ENCODE measurements around the gene TPRA1. TPM values are rescaled to one million over a fixed set of nuclear protein-coding genes. Genes with fewer than 3 reads are reported as not detected.

Gene TPRA1
- total RNA-seq, 1 donor from 2014 or later, result 11.8 TPM

DNA sequence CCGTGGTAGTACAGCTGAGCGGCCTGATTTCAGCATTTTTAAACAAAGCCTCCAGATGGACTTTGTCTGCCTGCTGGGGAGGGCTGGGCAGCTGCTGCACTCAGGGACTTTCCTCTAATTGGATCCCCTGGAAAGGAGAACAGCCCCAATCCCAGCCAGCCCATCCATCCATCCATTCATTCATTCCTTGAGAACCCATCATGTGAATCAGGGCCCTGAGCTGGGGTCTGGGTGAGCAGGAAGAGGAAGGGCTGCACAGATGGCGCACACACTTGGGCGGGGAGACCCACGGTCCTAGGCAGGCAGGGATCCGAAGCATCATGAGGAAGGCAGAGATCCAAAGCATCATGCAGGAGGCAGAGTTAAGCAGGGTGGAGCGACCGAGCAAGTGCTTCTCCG lies 45.7 kb downstream of the TPRA1 start:
- no peaks in the 10 kb centered on the region for H4K20me1 ChIP-seq (ENCODE audit: low read depth)
- Mint-ChIP-seq H3K27me3 (ENCODE audit: insufficient read depth, low read depth) (peaks cover 6% of the 10 kb centered on the region), H3K9me3 (no peaks in the 10 kb centered on the region), H3K4me1 (peaks cover 43% of the 10 kb centered on the region), H3K27ac (peak overlapping the region; percentile 53), H3K4me3 (no peak overlapping the region), H3K36me3 (no peaks in the 10 kb centered on the region)
- no peaks in the 10 kb centered on the region for H3K79me2 ChIP-seq (ENCODE audit: low read depth)
- no peak overlapping the region for H3K9ac ChIP-seq
- H2AFZ ChIP-seq (replicated peaks), result no peak overlapping the region
- H3K4me2 ChIP-seq, result peak overlapping the region; percentile 21
- peaks cover 22% of the 10 kb centered on the region for H3K27me3 ChIP-seq
- peak; percentile 18 for DNase-seq (ENCODE audit: low spot score)
- H3K27ac ChIP-seq, result no peak overlapping the region
- no peaks in the 10 kb centered on the region for H3K36me3 ChIP-seq
- TF ChIP-seq EZH2 (IDR thresholded peaks at IDR 0.05) (no peak), EZH2phosphoT487 (IDR thresholded peaks at IDR 0.05) (no peak)
- TF ChIP-seq, protein P1, sequence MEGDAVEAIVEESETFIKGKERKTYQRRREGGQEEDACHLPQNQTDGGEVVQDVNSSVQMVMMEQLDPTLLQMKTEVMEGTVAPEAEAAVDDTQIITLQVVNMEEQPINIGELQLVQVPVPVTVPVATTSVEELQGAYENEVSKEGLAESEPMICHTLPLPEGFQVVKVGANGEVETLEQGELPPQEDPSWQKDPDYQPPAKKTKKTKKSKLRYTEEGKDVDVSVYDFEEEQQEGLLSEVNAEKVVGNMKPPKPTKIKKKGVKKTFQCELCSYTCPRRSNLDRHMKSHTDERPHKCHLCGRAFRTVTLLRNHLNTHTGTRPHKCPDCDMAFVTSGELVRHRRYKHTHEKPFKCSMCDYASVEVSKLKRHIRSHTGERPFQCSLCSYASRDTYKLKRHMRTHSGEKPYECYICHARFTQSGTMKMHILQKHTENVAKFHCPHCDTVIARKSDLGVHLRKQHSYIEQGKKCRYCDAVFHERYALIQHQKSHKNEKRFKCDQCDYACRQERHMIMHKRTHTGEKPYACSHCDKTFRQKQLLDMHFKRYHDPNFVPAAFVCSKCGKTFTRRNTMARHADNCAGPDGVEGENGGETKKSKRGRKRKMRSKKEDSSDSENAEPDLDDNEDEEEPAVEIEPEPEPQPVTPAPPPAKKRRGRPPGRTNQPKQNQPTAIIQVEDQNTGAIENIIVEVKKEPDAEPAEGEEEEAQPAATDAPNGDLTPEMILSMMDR (IDR thresholded peaks at IDR 0.05), result no peak
- H3K4me3 ChIP-seq, result no peak overlapping the region
- H3K4me1 ChIP-seq, result peaks cover 17% of the 10 kb centered on the region
- peaks cover 14% of the 10 kb centered on the region for H3F3A ChIP-seq (ENCODE audit: low read depth)
- no peaks in the 10 kb centered on the region for H3K9me3 ChIP-seq (ENCODE audit: low read depth)

DNA sequence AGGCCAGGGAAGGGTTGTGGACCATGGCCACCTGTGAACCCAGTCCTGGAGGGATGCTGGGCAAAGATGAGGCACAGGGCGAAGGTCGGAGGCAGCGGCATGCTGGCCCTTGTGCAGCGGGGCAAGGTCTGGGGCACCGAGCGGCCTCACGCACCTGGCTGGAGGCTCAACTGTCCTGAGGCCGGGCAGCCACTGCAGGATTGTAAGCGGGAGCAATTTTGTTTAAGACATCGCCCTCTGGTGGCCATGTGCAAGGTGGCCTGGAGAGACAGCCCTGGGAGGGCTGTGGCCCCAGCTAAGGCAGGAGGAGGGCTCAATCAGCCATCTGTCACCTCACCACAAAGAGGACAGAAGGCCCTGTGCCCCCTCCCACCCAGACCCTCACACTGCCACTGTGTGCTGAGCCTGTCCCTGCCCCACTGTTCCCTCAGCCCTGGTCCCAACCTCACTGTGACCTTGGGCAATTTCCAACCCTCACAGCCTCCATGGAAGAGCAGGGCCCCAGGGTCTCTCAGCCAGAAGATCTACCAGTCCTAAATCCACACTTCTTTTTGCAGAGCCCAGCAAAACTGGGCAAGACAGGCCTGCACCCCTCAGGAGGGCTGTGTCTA lies 46.2 kb downstream of the TPRA1 start:
- Histone ChIP-seq H3K4me1 (peaks cover 17% of the 10 kb centered on the region), H3K27ac (no peak overlapping the region), H2AFZ (replicated peaks) (no peak overlapping the region), H4K20me1 (ENCODE audit: low read depth) (no peaks in the 10 kb centered on the region), H3K4me3 (no peak overlapping the region), H3K9ac (no peak overlapping the region), H3K27me3 (peaks cover 17% of the 10 kb centered on the region), H3K9me3 (ENCODE audit: low read depth) (no peaks in the 10 kb centered on the region), H3F3A (ENCODE audit: low read depth) (peaks cover 14% of the 10 kb centered on the region), H3K79me2 (ENCODE audit: low read depth) (no peaks in the 10 kb centered on the region), H3K4me2 (peak overlapping the region; percentile 21), H3K36me3 (no peaks in the 10 kb centered on the region)
- DNase-seq (ENCODE audit: low spot score), result peak; percentile 90
- Mint-ChIP-seq H3K27ac (peak overlapping the region; percentile 53), H3K4me1 (peaks cover 45% of the 10 kb centered on the region), H3K9me3 (no peaks in the 10 kb centered on the region), H3K36me3 (no peaks in the 10 kb centered on the region), H3K4me3 (no peak overlapping the region), H3K27me3 (ENCODE audit: insufficient read depth, low read depth) (peaks cover 6% of the 10 kb centered on the region)
- TF ChIP-seq EZH2phosphoT487 (IDR thresholded peaks at IDR 0.05), result no peak
- TF ChIP-seq, protein P1 (IDR thresholded peaks at IDR 0.05), result peak; percentile 86

DNA sequence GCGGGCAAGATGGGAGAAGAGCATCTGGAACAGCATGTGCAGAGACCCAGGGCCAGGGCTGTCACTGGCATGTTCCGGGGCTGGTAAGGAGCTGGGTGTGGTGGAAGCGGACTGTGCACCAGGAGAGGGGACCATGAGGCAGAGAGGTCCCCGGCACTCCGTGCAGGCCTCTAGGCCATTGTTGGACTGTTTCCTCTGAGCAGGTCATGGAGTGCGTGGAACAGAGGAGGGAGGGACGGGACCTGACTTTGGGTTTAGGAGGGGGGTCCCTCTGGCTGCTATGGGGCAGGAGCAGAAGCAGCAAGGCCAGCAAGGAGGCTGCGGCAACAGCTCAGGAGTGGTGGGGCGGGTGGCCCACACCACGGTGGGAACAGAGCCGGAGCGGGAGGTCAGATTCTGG lies 47.1 kb downstream of the TPRA1 start:
- DNase-seq (ENCODE audit: low spot score), result no peak
- Histone ChIP-seq H3K4me1 (peaks cover 17% of the 10 kb centered on the region), H3K79me2 (ENCODE audit: low read depth) (no peaks in the 10 kb centered on the region), H3K9me3 (ENCODE audit: low read depth) (no peaks in the 10 kb centered on the region), H3K27me3 (peaks cover 9% of the 10 kb centered on the region), H3K4me2 (no peak overlapping the region), H3K4me3 (no peak overlapping the region), H4K20me1 (ENCODE audit: low read depth) (no peaks in the 10 kb centered on the region), H3K9ac (no peak overlapping the region), H3K36me3 (no peaks in the 10 kb centered on the region), H3F3A (ENCODE audit: low read depth) (peaks cover 14% of the 10 kb centered on the region), H3K27ac (no peak overlapping the region), H2AFZ (replicated peaks) (no peak overlapping the region)
- TF ChIP-seq EZH2phosphoT487 (IDR thresholded peaks at IDR 0.05) (no peak), EZH2 (IDR thresholded peaks at IDR 0.05) (no peak)
- TF ChIP-seq, protein P1 (IDR thresholded peaks at IDR 0.05), result no peak
- Mint-ChIP-seq H3K4me3 (no peak overlapping the region), H3K9me3 (no peaks in the 10 kb centered on the region), H3K4me1 (peaks cover 50% of the 10 kb centered on the region), H3K27ac (peak overlapping the region; percentile 69), H3K27me3 (ENCODE audit: insufficient read depth, low read depth) (peaks cover 5% of the 10 kb centered on the region), H3K36me3 (no peaks in the 10 kb centered on the region)

Data from neural progenitor cell (in vitro differentiated cells).